SK-N-MC (cell line): ENCODE data around the gene RCCD1.

Source experiments
- EZH2 ChIP-seq: fragments of 200-600 bp; sonication (generic); IDR thresholded peaks from one replicate; pipeline ENCODE4 v1.6.1; 2017; ENCODE audit warnings: antibody characterized with exemption
- FOXP2 ChIP-seq: optimal IDR thresholded peaks from 2 replicates; pipeline ENCODE3; 2011; ENCODE audit warnings: mild to moderate bottlenecking, moderate library complexity; ENCODE audit not compliant: insufficient read depth; ENCODE audit errors: extremely low read length, control extremely low read depth
- POLR2AphosphoS5 ChIP-seq: IDR thresholded peaks from 2 replicates; pipeline ENCODE4 v1.6.1; 2012; ENCODE audit warnings: mild to moderate bottlenecking, low read depth, low read length, borderline replicate concordance

GRCh38 chr15:90918835-90919234, 35.8 kb upstream of the RCCD1 start:
- TF ChIP-seq POLR2AphosphoS5 (no peak), EZH2 (no peak), FOXP2 (no peak)
